Endothelial cell (in vitro differentiated cells): Measurements from ENCODE around the gene RARA. TPM values are rescaled to one million over a fixed set of nuclear protein-coding genes. Genes with fewer than 3 reads are reported as not detected.

Experiments used
- DNase-seq: peaks from one replicate; pipeline ENCODE4 v3.0.0; 2021; ENCODE audit warnings: low spot score
- H3K27ac Mint-ChIP-seq: one replicate; pipeline ENCODE4 v1.8.0; 2021; ENCODE audit warnings: mixed read lengths, inconsistent platforms; ENCODE audit not compliant: unreplicated experiment
- H3K27me3 Mint-ChIP-seq: one replicate; pipeline ENCODE4 v1.8.0; 2021; ENCODE audit warnings: mild to moderate bottlenecking, moderate library complexity, mixed read lengths, inconsistent platforms; ENCODE audit not compliant: unreplicated experiment
- H3K36me3 Mint-ChIP-seq: one replicate; pipeline ENCODE4 v1.8.0; 2021; ENCODE audit warnings: mild to moderate bottlenecking, low read depth, mixed read lengths, inconsistent platforms; ENCODE audit not compliant: unreplicated experiment
- H3K4me1 Mint-ChIP-seq: one replicate; pipeline ENCODE4 v1.8.0; 2021; ENCODE audit warnings: mild to moderate bottlenecking, mixed read lengths, inconsistent platforms; ENCODE audit not compliant: unreplicated experiment
- H3K4me3 Mint-ChIP-seq: one replicate; pipeline ENCODE4 v1.8.0; 2021; ENCODE audit warnings: mild to moderate bottlenecking, mixed read lengths, inconsistent platforms; ENCODE audit not compliant: unreplicated experiment
- H3K9me3 Mint-ChIP-seq: one replicate; pipeline ENCODE4 v1.8.0; 2021; ENCODE audit warnings: mixed read lengths, inconsistent platforms; ENCODE audit not compliant: unreplicated experiment
- total RNA-seq: library from RNA; stranded (reverse); fragmentation: NEBNext Ultra II Directional; extraction: Animal tissue kit (Norgen Biotek cat#: 25700); gene quantifications from one replicate; pipeline ENCODE4 v1.2.1, GENCODE V29; 2021; ENCODE audit not compliant: unreplicated experiment
- TF ChIP-seq, protein P1 (sequence below): fragments of 200-600 bp; sonication (generic); IDR thresholded peaks from one replicate; pipeline ENCODE4 v1.5.0; 2021; ENCODE audit warnings: antibody characterized with exemption; ENCODE audit not compliant: unreplicated experiment

Gene RARA
- total RNA-seq, 1 donor from 2014 or later: 42.8 TPM

- H3K4me3 Mint-ChIP-seq: no peak overlapping the region
- H3K4me1 Mint-ChIP-seq: peaks cover 57% of the 10 kb centered on the region
- DNase-seq: no peak
- TF ChIP-seq, protein P1, sequence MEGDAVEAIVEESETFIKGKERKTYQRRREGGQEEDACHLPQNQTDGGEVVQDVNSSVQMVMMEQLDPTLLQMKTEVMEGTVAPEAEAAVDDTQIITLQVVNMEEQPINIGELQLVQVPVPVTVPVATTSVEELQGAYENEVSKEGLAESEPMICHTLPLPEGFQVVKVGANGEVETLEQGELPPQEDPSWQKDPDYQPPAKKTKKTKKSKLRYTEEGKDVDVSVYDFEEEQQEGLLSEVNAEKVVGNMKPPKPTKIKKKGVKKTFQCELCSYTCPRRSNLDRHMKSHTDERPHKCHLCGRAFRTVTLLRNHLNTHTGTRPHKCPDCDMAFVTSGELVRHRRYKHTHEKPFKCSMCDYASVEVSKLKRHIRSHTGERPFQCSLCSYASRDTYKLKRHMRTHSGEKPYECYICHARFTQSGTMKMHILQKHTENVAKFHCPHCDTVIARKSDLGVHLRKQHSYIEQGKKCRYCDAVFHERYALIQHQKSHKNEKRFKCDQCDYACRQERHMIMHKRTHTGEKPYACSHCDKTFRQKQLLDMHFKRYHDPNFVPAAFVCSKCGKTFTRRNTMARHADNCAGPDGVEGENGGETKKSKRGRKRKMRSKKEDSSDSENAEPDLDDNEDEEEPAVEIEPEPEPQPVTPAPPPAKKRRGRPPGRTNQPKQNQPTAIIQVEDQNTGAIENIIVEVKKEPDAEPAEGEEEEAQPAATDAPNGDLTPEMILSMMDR: no peak
- H3K9me3 Mint-ChIP-seq: no peaks in the 10 kb centered on the region
- peaks cover 25% of the 10 kb centered on the region for H3K27me3 Mint-ChIP-seq
- peak overlapping the region; percentile 84 for H3K27ac Mint-ChIP-seq
- H3K36me3 Mint-ChIP-seq: no peaks in the 10 kb centered on the region
Observed at GRCh38 chr17:40325156-40326013, 16.4 kb downstream of the RARA start.

DNA sequence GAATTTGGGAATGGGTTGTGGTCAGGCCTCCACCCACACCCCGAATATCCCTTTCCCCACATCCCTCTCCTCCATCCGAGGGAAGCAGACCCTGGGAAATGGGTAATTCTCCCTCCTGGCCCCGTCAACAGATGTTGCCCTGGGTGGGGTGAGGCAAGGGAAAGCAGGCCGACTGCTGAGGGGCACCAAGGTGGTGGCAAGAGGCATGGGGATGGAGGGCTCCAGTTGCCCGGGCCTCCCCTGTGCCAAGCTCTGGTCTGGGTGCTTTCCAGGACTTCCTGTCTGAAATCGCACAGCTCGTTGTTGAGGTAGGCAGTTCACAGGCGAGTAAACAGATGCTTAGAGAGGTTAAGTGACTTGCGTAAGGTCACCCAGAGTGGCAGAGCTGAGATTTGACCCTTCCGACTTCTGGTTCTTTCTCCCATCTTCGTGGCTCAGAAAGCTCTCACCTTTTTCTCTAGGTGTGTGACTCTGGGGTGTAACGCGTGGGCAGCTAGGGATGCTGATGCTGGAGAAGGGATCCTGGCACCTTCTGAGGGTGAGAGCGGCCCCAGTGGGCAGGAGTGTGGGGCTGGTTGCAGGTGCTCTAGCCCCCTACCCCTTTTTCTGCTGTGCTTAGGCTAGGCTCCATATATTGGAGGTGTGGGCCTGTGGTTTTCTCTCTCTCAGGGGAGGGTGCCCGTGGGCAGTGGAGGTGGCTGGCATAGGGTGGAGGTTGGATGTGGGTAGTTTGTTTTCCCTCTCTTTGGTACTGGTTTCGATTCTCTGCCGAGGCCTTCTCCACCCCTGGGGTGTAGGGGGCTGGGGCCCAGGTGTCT lies 17.2 kb downstream of the RARA start:
- peak overlapping the region; percentile 78 for H3K27ac Mint-ChIP-seq
- H3K4me3 Mint-ChIP-seq: no peak overlapping the region
- peaks cover 23% of the 10 kb centered on the region for H3K27me3 Mint-ChIP-seq
- DNase-seq: no peak
- TF ChIP-seq, protein P1: no peak
- H3K4me1 Mint-ChIP-seq: peaks cover 54% of the 10 kb centered on the region
- H3K36me3 Mint-ChIP-seq: peaks cover 2% of the 10 kb centered on the region
- H3K9me3 Mint-ChIP-seq: no peaks in the 10 kb centered on the region

DNA sequence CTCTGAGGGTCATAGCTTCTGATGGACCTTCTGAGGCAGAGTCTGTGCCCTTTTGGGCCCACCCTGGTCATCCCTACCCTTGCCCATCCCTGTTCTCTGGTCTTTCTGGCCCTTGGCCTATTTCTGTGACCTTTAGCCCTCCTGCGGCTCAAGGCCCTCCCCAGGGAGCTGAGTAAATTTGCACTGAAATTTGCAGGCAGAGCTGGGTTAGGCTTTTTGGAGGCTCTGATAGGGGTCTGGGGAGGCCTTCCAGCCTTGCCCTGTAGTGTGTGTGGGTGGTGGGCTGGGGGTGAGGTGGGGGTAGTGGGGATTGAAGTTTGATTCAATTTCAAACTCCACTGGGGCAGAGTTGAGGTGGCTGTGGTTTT lies 17.8 kb downstream of the RARA start:
- TF ChIP-seq, protein P1: no peak
- no peaks in the 10 kb centered on the region for H3K9me3 Mint-ChIP-seq
- H3K27ac Mint-ChIP-seq: no peak overlapping the region
- H3K4me3 Mint-ChIP-seq: no peak overlapping the region
- peaks cover 25% of the 10 kb centered on the region for H3K27me3 Mint-ChIP-seq
- no peak for DNase-seq
- peaks cover 5% of the 10 kb centered on the region for H3K36me3 Mint-ChIP-seq
- H3K4me1 Mint-ChIP-seq: peaks cover 51% of the 10 kb centered on the region

GRCh38 chr17:40327244-40327729 lies 18.3 kb downstream of the RARA start:
- Mint-ChIP-seq H3K27me3 (peaks cover 23% of the 10 kb centered on the region), H3K27ac (no peak overlapping the region), H3K36me3 (peaks cover 5% of the 10 kb centered on the region), H3K9me3 (no peaks in the 10 kb centered on the region), H3K4me1 (peaks cover 46% of the 10 kb centered on the region), H3K4me3 (no peak overlapping the region)
- TF ChIP-seq, protein P1: no peak
- no peak for DNase-seq
